HUES6 (cell line): Measurements from ENCODE around the gene TTC38.
"Not testable (repeated sequence)": the region's sequence is repeated elsewhere in the genome, so short reads cannot be mapped to it uniquely, and the experiment has no call there.

Experiments
- H3K27ac ChIP-seq: 2 replicates; pipeline ENCODE4 v1.7.0; 2013; ENCODE audit warnings: low read depth, mild to moderate bottlenecking, low read length, inconsistent platforms
- H3K27me3 ChIP-seq: 2 replicates; pipeline ENCODE4 v1.6.1; 2013; ENCODE audit warnings: low read length; ENCODE audit not compliant: control insufficient read depth, insufficient read depth
- H3K36me3 ChIP-seq: 2 replicates; pipeline ENCODE4 v1.6.1; 2013; ENCODE audit warnings: low read length; ENCODE audit not compliant: control insufficient read depth, insufficient read depth
- H3K4me1 ChIP-seq: 2 replicates; pipeline ENCODE4 v1.6.1; 2013; ENCODE audit warnings: low read length; ENCODE audit not compliant: control insufficient read depth, insufficient read depth
- H3K4me3 ChIP-seq: 2 replicates; pipeline ENCODE4 v1.5.1; 2013; ENCODE audit warnings: low read depth, low read length
- H3K9ac ChIP-seq: one replicate; pipeline ENCODE4 v1.6.1; 2013; ENCODE audit warnings: mild to moderate bottlenecking, low read length
- H3K9me3 ChIP-seq: 2 replicates; pipeline ENCODE4 v1.6.1; 2013; ENCODE audit warnings: low read depth, low read length; ENCODE audit not compliant: control insufficient read depth, insufficient read depth

The TTC38 gene

GRCh38 chr22:46299101-46299500 lies 31.3 kb downstream of the TTC38 start:
- no peak overlapping the region for H3K9ac ChIP-seq
- H3K4me3 ChIP-seq, result no peak overlapping the region
- peaks cover 11% of the 10 kb centered on the region for H3K4me1 ChIP-seq
- no peak overlapping the region for H3K27ac ChIP-seq
- no peaks in the 10 kb centered on the region for H3K27me3 ChIP-seq
- H3K9me3 ChIP-seq, result no peaks in the 10 kb centered on the region
- H3K36me3 ChIP-seq, result peaks cover 26% of the 10 kb centered on the region

- H3K9ac ChIP-seq, result no peak overlapping the region
- peaks cover 8% of the 10 kb centered on the region for H3K4me1 ChIP-seq
- H3K36me3 ChIP-seq, result peaks cover 26% of the 10 kb centered on the region
- H3K27me3 ChIP-seq, result no peaks in the 10 kb centered on the region
- no peaks in the 10 kb centered on the region for H3K9me3 ChIP-seq
- no peak overlapping the region for H3K27ac ChIP-seq
- no peak overlapping the region for H3K4me3 ChIP-seq
These were observed 32.7 kb downstream of the TTC38 start for GRCh38 chr22:46300491-46300890.

GRCh38 chr22:46303347-46303965 lies 35.6 kb downstream of the TTC38 start:
- peaks cover 34% of the 10 kb centered on the region for H3K36me3 ChIP-seq
- no peak overlapping the region for H3K27ac ChIP-seq
- H3K27me3 ChIP-seq, result no peaks in the 10 kb centered on the region
- no peak overlapping the region for H3K4me3 ChIP-seq
- no peaks in the 10 kb centered on the region for H3K4me1 ChIP-seq
- H3K9me3 ChIP-seq, result no peaks in the 10 kb centered on the region
- H3K9ac ChIP-seq, result no peak overlapping the region

- no peak overlapping the region for H3K4me3 ChIP-seq
- H3K4me1 ChIP-seq, result no peaks in the 10 kb centered on the region
- peaks cover 36% of the 10 kb centered on the region for H3K36me3 ChIP-seq
- H3K27ac ChIP-seq, result no peak overlapping the region
- H3K27me3 ChIP-seq, result no peaks in the 10 kb centered on the region
- no peak overlapping the region for H3K9ac ChIP-seq
- no peaks in the 10 kb centered on the region for H3K9me3 ChIP-seq
These were observed 40.6 kb downstream of the TTC38 start for GRCh38 chr22:46308283-46308988.

GRCh38 chr22:46309526-46310085 lies 41.8 kb downstream of the TTC38 start:
- Histone ChIP-seq H3K36me3 (peaks cover 44% of the 10 kb centered on the region), H3K4me3 (no peak overlapping the region), H3K27ac (no peak overlapping the region), H3K9ac (no peak overlapping the region), H3K9me3 (no peaks in the 10 kb centered on the region), H3K27me3 (no peaks in the 10 kb centered on the region), H3K4me1 (no peaks in the 10 kb centered on the region)

GRCh38 chr22:46312056-46312455 lies 44.2 kb downstream of the TTC38 start:
- H3K9ac ChIP-seq, result no peak overlapping the region
- no peak overlapping the region for H3K27ac ChIP-seq
- H3K4me1 ChIP-seq, result no peaks in the 10 kb centered on the region
- no peaks in the 10 kb centered on the region for H3K9me3 ChIP-seq
- H3K4me3 ChIP-seq, result no peak overlapping the region
- no peaks in the 10 kb centered on the region for H3K27me3 ChIP-seq
- peaks cover 60% of the 10 kb centered on the region for H3K36me3 ChIP-seq

- not testable (repeated sequence) for H3K4me3 ChIP-seq, H3K9ac ChIP-seq, H3K27me3 ChIP-seq, H3K4me1 ChIP-seq, H3K27ac ChIP-seq, H3K9me3 ChIP-seq
- H3K36me3 ChIP-seq, result peaks cover 68% of the 10 kb centered on the region
These were observed 45.0 kb downstream of the TTC38 start for GRCh38 chr22:46312848-46313247.

GRCh38 chr22:46315976-46316375 lies 48.2 kb downstream of the TTC38 start:
- Histone ChIP-seq H3K4me3 (no peak overlapping the region), H3K27me3 (no peaks in the 10 kb centered on the region), H3K9me3 (no peaks in the 10 kb centered on the region), H3K9ac (no peak overlapping the region), H3K27ac (no peak overlapping the region), H3K36me3 (peaks cover 71% of the 10 kb centered on the region), H3K4me1 (no peaks in the 10 kb centered on the region)

- Histone ChIP-seq H3K27ac (no peak overlapping the region), H3K9me3 (no peaks in the 10 kb centered on the region), H3K4me1 (no peaks in the 10 kb centered on the region), H3K36me3 (peaks cover 75% of the 10 kb centered on the region), H3K4me3 (no peak overlapping the region), H3K9ac (no peak overlapping the region), H3K27me3 (no peaks in the 10 kb centered on the region)
These were observed 49.8 kb downstream of the TTC38 start for GRCh38 chr22:46317646-46318045.

GRCh38 chr22:46318576-46318975 lies 50.8 kb downstream of the TTC38 start:
- Histone ChIP-seq H3K36me3 (peaks cover 84% of the 10 kb centered on the region), H3K9ac (no peak overlapping the region), H3K4me1 (no peaks in the 10 kb centered on the region), H3K27ac (no peak overlapping the region), H3K9me3 (no peaks in the 10 kb centered on the region), H3K4me3 (no peak overlapping the region), H3K27me3 (no peaks in the 10 kb centered on the region)

GRCh38 chr22:46319319-46319718 lies 51.5 kb downstream of the TTC38 start:
- Histone ChIP-seq H3K27ac (no peak overlapping the region), H3K36me3 (peaks cover 83% of the 10 kb centered on the region), H3K4me1 (no peaks in the 10 kb centered on the region), H3K27me3 (no peaks in the 10 kb centered on the region), H3K9ac (peak overlapping the region; percentile 6), H3K9me3 (no peaks in the 10 kb centered on the region), H3K4me3 (no peak overlapping the region)
